GM23338 (cell line): ENCODE measurements around the gene THSD7A. TPM values are rescaled to one million over a fixed set of nuclear protein-coding genes. Genes with fewer than 3 reads are reported as not detected.

Experiments
- ATAC-seq: fragments of 200-7000 bp; cut with Tn5 transposase; 3 replicates; pipeline ENCODE4 v1.9.1; 2020
- DNase-seq: peaks from one replicate; pipeline ENCODE4 v3.0.0-alpha.2; 2015; ENCODE audit warnings: low spot score
- H2AFZ ChIP-seq: fragments of 200-600 bp; sonication (generic); 2 replicates; pipeline ENCODE4 v1.8.0; 2016; ENCODE audit warnings: antibody characterized with exemption, mild to moderate bottlenecking, moderate library complexity
- H3F3A ChIP-seq: fragments of 200-600 bp; sonication (generic); replicated peaks from 2 replicates; pipeline ENCODE4 v1.8.0; 2017; ENCODE audit warnings: antibody characterized with exemption, mixed run types, low read depth
- H3K27ac ChIP-seq: fragments of 200-600 bp; sonication (generic); 2 replicates; pipeline ENCODE4 v1.6.1; 2016; ENCODE audit warnings: low read depth
- H3K27me3 ChIP-seq: fragments of 200-600 bp; sonication (generic); 2 replicates; pipeline ENCODE4 v1.8.0; 2016; ENCODE audit warnings: mild to moderate bottlenecking, mixed run types, moderate library complexity; ENCODE audit not compliant: insufficient read depth
- H3K36me3 ChIP-seq: fragments of 200-600 bp; sonication (generic); 2 replicates; pipeline ENCODE4 v1.8.0; 2016; ENCODE audit warnings: mild to moderate bottlenecking; ENCODE audit not compliant: insufficient read depth
- H3K4me1 ChIP-seq: fragments of 200-600 bp; sonication (generic); 2 replicates; pipeline ENCODE4 v1.8.0; 2016; ENCODE audit warnings: mild to moderate bottlenecking, moderate library complexity; ENCODE audit not compliant: insufficient read depth
- H3K4me2 ChIP-seq: fragments of 200-600 bp; sonication (generic); 2 replicates; pipeline ENCODE4 v1.7.1; 2017; ENCODE audit warnings: mixed run types
- H3K4me3 ChIP-seq: fragments of 200-600 bp; sonication (generic); 2 replicates; pipeline ENCODE4 v1.6.1; 2016; ENCODE audit warnings: mixed run types
- H3K79me2 ChIP-seq: fragments of 200-600 bp; sonication (generic); replicated peaks from 2 replicates; pipeline ENCODE4 v1.8.0; 2017; ENCODE audit warnings: mild to moderate bottlenecking; ENCODE audit not compliant: insufficient read depth
- H3K9me2 ChIP-seq: fragments of 200-600 bp; sonication (generic); 2 replicates; pipeline ENCODE4 v1.8.0; 2017; ENCODE audit not compliant: insufficient read depth
- H4K20me1 ChIP-seq: fragments of 200-600 bp; sonication (generic); replicated peaks from 2 replicates; pipeline ENCODE4 v1.8.0; 2017; ENCODE audit warnings: mild to moderate bottlenecking; ENCODE audit not compliant: insufficient read depth
- H3K27ac Mint-ChIP-seq: 2 replicates; pipeline ENCODE4 v1.8.0; 2020; ENCODE audit warnings: inconsistent platforms, mild to moderate bottlenecking, moderate library complexity, mixed read lengths
- H3K27me3 Mint-ChIP-seq: 3 replicates; pipeline ENCODE4 v1.8.0; 2022; ENCODE audit warnings: low read depth, mild to moderate bottlenecking, moderate library complexity, mixed read lengths, inconsistent platforms; ENCODE audit not compliant: insufficient read depth, poor library complexity
- H3K36me3 Mint-ChIP-seq: 3 replicates; pipeline ENCODE4 v1.8.0; 2021; ENCODE audit warnings: low read depth, mild to moderate bottlenecking, inconsistent platforms, moderate library complexity, mixed read lengths
- H3K4me1 Mint-ChIP-seq: 3 replicates; pipeline ENCODE4 v1.8.0; 2020; ENCODE audit warnings: mild to moderate bottlenecking, inconsistent platforms, mixed read lengths
- H3K4me3 Mint-ChIP-seq: 3 replicates; pipeline ENCODE4 v1.8.0; 2021; ENCODE audit warnings: moderate library complexity, mild to moderate bottlenecking, inconsistent platforms, mixed read lengths
- H3K9me3 Mint-ChIP-seq: 3 replicates; pipeline ENCODE4 v1.8.0; 2020; ENCODE audit warnings: moderate library complexity, mild to moderate bottlenecking, inconsistent platforms, mixed read lengths
- CREB1 ChIP-seq: fragments of 250-450 bp; sonication (Bioruptor Pico); IDR thresholded peaks from 2 replicates; pipeline ENCODE4 v1.5.0; 2020; ENCODE audit warnings: low read depth, mild to moderate bottlenecking, moderate library complexity
- NANOG ChIP-seq: IDR thresholded peaks from 2 replicates; pipeline ENCODE4 v1.6.1; 2016; ENCODE audit warnings: antibody characterized with exemption, borderline replicate concordance
- POLR2AphosphoS5 ChIP-seq: IDR thresholded peaks from 2 replicates; pipeline ENCODE4 v1.6.1; 2016; ENCODE audit warnings: antibody characterized with exemption, low read depth
- ZNF114 ChIP-seq: fragments of 250-450 bp; sonication (Bioruptor Pico); IDR thresholded peaks from 2 replicates; pipeline ENCODE4 v1.5.0; 2020; ENCODE audit warnings: mild to moderate bottlenecking, moderate library complexity
- polyA plus RNA-seq: library from polyadenylated mRNA; unstranded; fragments of >200 nt; fragmentation: Nextera tagmentation; extraction: Ambion mirVana; gene quantifications from 2 replicates; pipeline ENCODE4 v1.2.1, GENCODE V29; 2016
- total RNA-seq: library from RNA; depleted of rRNA; stranded (reverse); fragments of >200 nt; shearing (Covaris generic); gene quantifications from 2 replicates; pipeline ENCODE4 v1.2.3, GENCODE V29; 2014
- TF ChIP-seq, protein P1 (sequence below): IDR thresholded peaks from 2 replicates; pipeline ENCODE4 v1.6.1; 2016; ENCODE audit warnings: antibody characterized with exemption
- TF ChIP-seq, protein P2 (sequence below): fragments of 250-450 bp; sonication (Bioruptor Pico); IDR thresholded peaks from 2 replicates; pipeline ENCODE4 v1.5.0; 2020; ENCODE audit warnings: mild to moderate bottlenecking, moderate library complexity

The THSD7A gene
- total and polyA plus RNA-seq, 2 experiments from 2014 or later = 1.3 to 2.1 TPM

DNA sequence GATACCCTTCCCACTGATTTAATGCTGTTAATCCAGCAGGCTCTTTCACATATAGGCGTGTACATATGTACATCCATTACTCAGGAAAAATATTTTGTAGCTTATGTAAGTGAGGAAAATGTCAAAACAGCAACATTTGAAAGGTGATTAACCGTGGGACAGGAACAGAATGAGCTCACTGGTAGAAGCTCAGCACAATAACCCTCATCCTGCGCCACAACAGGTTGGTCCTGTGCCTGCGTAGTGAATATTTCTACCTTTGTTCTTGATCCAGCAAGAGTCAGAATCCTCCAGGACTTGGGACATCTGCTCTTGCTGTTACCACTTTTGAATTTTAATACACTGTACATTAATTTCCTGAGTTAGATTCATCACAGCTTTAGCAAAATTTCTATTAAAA is 359.4 kb downstream of the THSD7A start:
- no peaks in the 10 kb centered on the region for H3F3A ChIP-seq
- no peaks in the 10 kb centered on the region for H3K9me2 ChIP-seq
- H3K36me3 ChIP-seq = no peaks in the 10 kb centered on the region
- TF ChIP-seq NANOG (no peak), ZNF114 (no peak), CREB1 (no peak), POLR2AphosphoS5 (no peak)
- TF ChIP-seq, protein P1, sequence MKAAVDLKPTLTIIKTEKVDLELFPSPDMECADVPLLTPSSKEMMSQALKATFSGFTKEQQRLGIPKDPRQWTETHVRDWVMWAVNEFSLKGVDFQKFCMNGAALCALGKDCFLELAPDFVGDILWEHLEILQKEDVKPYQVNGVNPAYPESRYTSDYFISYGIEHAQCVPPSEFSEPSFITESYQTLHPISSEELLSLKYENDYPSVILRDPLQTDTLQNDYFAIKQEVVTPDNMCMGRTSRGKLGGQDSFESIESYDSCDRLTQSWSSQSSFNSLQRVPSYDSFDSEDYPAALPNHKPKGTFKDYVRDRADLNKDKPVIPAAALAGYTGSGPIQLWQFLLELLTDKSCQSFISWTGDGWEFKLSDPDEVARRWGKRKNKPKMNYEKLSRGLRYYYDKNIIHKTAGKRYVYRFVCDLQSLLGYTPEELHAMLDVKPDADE = no peak
- TF ChIP-seq, protein P2, sequence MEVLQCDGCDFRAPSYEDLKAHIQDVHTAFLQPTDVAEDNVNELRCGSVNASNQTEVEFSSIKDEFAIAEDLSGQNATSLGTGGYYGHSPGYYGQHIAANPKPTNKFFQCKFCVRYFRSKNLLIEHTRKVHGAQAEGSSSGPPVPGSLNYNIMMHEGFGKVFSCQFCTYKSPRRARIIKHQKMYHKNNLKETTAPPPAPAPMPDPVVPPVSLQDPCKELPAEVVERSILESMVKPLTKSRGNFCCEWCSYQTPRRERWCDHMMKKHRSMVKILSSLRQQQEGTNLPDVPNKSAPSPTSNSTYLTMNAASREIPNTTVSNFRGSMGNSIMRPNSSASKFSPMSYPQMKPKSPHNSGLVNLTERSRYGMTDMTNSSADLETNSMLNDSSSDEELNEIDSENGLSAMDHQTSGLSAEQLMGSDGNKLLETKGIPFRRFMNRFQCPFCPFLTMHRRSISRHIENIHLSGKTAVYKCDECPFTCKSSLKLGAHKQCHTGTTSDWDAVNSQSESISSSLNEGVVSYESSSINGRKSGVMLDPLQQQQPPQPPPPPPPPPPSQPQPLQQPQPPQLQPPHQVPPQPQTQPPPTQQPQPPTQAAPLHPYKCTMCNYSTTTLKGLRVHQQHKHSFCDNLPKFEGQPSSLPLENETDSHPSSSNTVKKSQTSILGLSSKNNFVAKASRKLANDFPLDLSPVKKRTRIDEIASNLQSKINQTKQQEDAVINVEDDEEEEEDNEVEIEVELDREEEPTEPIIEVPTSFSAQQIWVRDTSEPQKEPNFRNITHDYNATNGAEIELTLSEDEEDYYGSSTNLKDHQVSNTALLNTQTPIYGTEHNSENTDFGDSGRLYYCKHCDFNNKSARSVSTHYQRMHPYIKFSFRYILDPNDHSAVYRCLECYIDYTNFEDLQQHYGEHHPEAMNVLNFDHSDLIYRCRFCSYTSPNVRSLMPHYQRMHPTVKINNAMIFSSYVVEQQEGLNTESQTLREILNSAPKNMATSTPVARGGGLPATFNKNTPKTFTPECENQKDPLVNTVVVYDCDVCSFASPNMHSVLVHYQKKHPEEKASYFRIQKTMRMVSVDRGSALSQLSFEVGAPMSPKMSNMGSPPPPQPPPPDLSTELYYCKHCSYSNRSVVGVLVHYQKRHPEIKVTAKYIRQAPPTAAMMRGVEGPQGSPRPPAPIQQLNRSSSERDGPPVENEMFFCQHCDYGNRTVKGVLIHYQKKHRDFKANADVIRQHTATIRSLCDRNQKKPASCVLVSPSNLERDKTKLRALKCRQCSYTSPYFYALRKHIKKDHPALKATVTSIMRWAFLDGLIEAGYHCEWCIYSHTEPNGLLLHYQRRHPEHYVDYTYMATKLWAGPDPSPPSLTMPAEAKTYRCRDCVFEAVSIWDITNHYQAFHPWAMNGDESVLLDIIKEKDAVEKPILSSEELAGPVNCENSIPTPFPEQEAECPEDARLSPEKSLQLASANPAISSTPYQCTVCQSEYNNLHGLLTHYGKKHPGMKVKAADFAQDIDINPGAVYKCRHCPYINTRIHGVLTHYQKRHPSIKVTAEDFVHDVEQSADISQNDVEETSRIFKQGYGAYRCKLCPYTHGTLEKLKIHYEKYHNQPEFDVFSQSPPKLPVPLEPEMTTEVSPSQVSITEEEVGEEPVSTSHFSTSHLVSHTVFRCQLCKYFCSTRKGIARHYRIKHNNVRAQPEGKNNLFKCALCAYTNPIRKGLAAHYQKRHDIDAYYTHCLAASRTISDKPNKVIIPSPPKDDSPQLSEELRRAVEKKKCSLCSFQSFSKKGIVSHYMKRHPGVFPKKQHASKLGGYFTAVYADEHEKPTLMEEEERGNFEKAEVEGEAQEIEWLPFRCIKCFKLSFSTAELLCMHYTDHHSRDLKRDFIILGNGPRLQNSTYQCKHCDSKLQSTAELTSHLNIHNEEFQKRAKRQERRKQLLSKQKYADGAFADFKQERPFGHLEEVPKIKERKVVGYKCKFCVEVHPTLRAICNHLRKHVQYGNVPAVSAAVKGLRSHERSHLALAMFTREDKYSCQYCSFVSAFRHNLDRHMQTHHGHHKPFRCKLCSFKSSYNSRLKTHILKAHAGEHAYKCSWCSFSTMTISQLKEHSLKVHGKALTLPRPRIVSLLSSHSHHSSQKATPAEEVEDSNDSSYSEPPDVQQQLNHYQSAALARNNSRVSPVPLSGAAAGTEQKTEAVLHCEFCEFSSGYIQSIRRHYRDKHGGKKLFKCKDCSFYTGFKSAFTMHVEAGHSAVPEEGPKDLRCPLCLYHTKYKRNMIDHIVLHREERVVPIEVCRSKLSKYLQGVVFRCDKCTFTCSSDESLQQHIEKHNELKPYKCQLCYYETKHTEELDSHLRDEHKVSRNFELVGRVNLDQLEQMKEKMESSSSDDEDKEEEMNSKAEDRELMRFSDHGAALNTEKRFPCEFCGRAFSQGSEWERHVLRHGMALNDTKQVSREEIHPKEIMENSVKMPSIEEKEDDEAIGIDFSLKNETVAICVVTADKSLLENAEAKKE (CRISPR knock-in tag) = no peak
- no peaks in the 10 kb centered on the region for H3K79me2 ChIP-seq
- no peaks in the 10 kb centered on the region for H3K4me1 ChIP-seq
- no peak overlapping the region for H2AFZ ChIP-seq
- no peaks in the 10 kb centered on the region for H3K36me3 Mint-ChIP-seq
- H3K27me3 Mint-ChIP-seq = no peaks in the 10 kb centered on the region
- ATAC-seq = no peak
- H3K4me3 ChIP-seq = no peak overlapping the region
- no peak overlapping the region for H3K27ac Mint-ChIP-seq
- DNase-seq = no peak
- H4K20me1 ChIP-seq = no peaks in the 10 kb centered on the region
- no peak overlapping the region for H3K4me3 Mint-ChIP-seq
- H3K27ac ChIP-seq = no peak overlapping the region
- H3K9me3 Mint-ChIP-seq = no peaks in the 10 kb centered on the region
- H3K4me1 Mint-ChIP-seq = peaks cover 3% of the 10 kb centered on the region; the same call in 1 of the 3 replicates
- no peaks in the 10 kb centered on the region for H3K27me3 ChIP-seq
- no peak overlapping the region for H3K4me2 ChIP-seq

DNA sequence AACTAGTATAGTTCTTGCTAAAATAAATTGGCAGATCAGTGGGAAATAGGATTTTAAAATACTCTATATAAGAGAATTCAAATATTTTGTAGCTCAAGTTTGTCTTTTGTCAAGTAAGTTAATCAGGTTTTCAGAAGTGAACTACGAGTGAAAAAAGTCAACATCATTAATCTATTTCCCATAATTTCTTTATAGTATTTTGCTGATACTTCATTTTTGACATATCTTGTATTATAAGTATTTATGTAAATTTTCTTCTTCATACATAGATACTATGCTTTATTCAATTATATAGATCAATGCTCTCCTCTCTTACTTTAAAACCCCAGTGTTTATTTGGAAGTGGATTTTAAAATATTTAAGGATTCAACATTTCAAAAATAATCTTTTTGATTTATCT is 360.7 kb downstream of the THSD7A start:
- DNase-seq = no peak
- no peaks in the 10 kb centered on the region for H3K9me3 Mint-ChIP-seq

More for the DNA sequence above, 360.7 kb downstream of the THSD7A start:
- H3K27ac Mint-ChIP-seq = no peak overlapping the region
- H3K4me3 Mint-ChIP-seq = no peak overlapping the region
- H3K4me1 ChIP-seq = no peaks in the 10 kb centered on the region; the same call in 1 of the 2 replicates
- no peaks in the 10 kb centered on the region for H3K36me3 ChIP-seq
- no peak overlapping the region for H3K27ac ChIP-seq
- TF ChIP-seq ZNF114 = no peak
- no peak overlapping the region for H3K4me2 ChIP-seq
- no peaks in the 10 kb centered on the region for H3K36me3 Mint-ChIP-seq
- H2AFZ ChIP-seq = no peak overlapping the region
- no peaks in the 10 kb centered on the region for H3K9me2 ChIP-seq
- no peaks in the 10 kb centered on the region for H3F3A ChIP-seq
- no peak for ATAC-seq
- H3K27me3 ChIP-seq = no peaks in the 10 kb centered on the region
- no peaks in the 10 kb centered on the region for H4K20me1 ChIP-seq
- H3K4me3 ChIP-seq = no peak overlapping the region
- no peaks in the 10 kb centered on the region for H3K27me3 Mint-ChIP-seq
- peaks cover 8% of the 10 kb centered on the region; the same call in 2 of the 3 replicates for H3K4me1 Mint-ChIP-seq
- no peaks in the 10 kb centered on the region for H3K79me2 ChIP-seq
